GM19467 (cell line): ENCODE measurements around the gene CADM1.

ENCODE experiments used
- ATAC-seq: cut with Tn5 transposase; IDR thresholded peaks from one replicate; pipeline ENCODE4 v1.9.1; 2021; ENCODE audit warnings: mild to moderate bottlenecking, moderate library complexity; ENCODE audit not compliant: unreplicated experiment

Gene CADM1

DNA sequence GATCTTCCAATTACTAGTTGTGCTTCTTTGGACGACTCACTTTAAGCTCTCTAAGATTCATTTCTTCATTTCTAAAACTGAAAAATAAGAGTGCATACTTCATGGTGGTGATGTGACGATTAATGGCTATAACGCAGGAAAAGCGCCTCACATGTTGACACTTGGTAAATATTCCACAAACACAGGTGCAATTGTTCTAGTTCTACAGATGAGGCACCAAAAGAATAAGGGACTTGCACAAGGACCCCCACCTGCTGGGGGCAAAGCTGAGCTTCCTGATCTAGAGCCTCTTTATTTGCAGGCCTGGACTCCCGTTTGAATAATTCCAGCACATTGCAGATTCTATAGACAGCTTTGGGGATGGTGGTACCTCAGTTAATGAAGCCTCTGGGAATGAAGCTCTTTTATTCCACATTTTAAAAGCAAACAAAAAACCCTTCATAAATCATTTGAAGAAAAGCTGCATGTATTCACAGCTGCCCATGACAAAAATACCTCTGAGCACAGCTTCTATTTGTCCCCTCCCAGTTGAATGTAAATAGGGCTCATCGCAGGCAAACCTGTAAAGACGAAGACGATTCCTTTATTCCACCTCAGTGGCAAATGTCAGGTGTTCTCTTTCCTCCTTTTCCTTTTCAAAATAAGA lies 14.9 kb upstream of the CADM1 start:
- ATAC-seq, result no peak

DNA sequence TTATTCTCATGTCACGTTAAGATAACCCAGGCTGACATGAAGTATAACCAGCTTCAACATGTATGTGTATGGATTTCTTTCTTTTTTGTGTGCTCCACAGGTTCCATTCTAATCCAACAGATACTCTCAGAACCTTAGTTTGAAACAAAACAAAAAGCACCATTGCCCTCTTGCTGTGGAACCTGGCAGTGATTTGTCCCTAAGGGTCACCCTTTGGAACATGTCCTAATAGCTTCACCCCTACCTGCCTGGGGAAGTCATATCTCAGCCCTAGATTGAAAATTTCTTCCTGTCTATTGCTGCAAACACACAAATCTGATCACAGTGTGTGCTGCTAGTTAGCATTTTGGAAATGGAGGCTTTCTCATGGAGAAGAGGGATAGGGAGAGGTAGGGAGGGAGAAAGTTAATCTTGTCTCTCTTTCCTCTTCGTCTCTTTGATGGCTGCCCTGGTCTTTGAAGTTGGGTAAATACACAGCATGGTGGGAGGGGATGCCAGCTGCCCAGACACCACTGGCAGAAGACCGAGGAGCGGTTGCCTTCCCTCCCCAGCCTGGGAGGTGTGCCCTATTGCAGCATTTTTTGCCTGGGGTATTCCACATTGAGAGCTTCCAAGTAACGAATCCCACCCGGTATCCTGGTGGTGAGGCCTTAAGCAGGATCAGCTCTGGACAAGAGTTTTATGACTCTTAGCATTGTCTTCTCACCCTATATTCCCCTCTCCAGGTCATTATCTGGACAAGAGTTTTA lies 11.6 kb upstream of the CADM1 start:
- ATAC-seq, result no peak

DNA sequence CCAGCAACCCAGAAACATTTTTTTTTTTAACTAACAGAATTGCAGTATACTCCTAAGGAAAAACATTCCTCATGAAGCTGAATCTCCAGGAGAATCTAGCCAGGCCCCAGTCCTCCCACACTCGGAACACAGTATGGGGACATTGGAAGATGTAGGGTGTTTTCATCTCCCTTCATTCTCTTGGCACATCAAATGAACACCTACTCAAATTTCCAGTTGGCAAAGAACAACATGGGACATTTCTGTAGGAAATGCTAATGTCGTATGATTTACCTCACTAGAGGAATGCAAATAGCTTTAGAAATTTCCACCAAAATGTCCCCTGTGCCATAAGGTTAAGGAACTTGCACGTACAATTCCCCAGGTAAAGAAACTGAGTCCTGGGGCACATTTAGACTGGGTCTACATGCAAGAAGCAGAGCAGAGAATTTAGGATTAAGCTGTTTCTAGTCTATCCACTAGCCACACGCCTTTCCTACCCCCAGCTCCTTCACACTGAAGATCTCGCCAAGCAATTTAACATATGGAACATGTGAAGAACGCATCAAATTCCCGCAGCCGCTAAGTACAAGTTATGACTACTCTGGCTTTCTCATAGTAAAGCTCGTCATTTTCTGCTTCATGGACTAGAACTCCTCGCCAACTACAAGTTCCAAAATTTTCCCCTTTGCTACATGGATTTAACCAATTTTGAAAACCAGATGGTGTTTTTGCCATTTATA lies 2.9 kb upstream of the CADM1 start:
- no peak for ATAC-seq

- no peak for ATAC-seq
Measured at GRCh38 chr11:115505175-115505574, 960 bp upstream of the CADM1 start.

DNA sequence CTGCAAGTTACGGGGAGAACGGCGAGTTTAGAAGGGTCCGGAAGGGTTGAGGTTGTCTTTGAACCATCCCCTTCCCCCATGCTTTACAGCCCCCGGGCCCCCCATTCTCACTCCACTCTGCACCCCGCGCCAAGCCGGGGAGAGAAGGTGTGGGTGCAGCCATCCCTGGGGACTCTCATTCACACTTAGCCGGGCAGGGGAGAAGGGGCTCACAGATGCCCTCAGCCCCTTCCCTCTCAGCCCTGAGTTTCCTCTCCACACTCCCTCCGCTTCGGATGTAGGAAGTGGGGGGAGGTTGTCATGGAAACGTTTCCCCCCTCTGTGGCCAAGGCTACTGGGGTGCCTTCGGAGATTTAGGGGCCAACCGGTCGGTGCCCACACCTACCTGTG lies 334 bp downstream of the CADM1 start:
- no peak for ATAC-seq

GRCh38 chr11:115503083-115503885 lies 931 bp downstream of the CADM1 start:
- no peak for ATAC-seq

- ATAC-seq, result no peak
Measured at GRCh38 chr11:115502636-115503082, 1.6 kb downstream of the CADM1 start.

GRCh38 chr11:115501893-115502589 lies 2.2 kb downstream of the CADM1 start:
- ATAC-seq, result no peak

DNA sequence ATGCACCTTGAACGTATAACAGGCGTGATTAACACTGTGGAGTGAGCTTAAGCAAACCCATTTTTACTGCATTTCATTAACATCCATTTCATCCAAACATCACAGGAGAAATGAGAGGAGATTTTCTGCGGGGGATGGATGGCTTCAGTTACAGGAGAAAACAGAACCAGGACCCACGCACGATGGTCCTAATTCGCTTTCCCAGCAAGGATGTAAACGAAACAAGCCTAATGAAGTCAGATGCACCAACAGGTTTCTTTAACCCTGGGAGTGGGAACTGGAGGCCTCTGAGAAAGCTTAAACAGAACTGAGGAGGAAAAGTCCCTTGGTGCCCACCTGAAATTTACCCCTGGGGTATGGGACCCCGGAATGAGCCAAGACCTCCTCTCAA lies 2.7 kb downstream of the CADM1 start:
- no peak for ATAC-seq

GRCh38 chr11:115500547-115501501 lies 3.4 kb downstream of the CADM1 start:
- no peak for ATAC-seq

- ATAC-seq, result no peak
Measured at GRCh38 chr11:115499891-115500290, 4.3 kb downstream of the CADM1 start.

GRCh38 chr11:115499241-115499799 lies 4.9 kb downstream of the CADM1 start:
- ATAC-seq, result no peak

GRCh38 chr11:115498354-115498753 lies 5.9 kb downstream of the CADM1 start:
- ATAC-seq, result no peak

- no peak for ATAC-seq
Measured at GRCh38 chr11:115497303-115497702, 6.9 kb downstream of the CADM1 start.

DNA sequence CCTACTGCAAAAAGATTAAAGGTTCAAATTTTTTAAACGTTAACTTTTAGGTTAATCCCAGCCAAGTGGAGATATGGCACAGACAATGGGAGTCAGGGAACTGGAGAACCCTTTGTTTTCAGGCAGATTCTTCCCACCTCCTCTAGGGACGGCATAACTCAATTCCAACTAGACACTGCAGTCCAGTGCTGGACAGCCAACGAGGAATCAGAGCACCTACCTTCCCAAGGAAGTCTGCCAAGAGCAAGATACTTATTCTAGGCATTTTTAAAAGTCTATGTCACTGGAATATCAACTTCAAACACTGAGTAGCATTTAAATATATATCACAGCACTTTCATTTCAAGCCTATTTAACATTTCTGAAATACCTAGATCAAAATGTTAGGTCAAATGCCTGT lies 7.3 kb downstream of the CADM1 start:
- ATAC-seq, result no peak

- ATAC-seq, result no peak
Measured at GRCh38 chr11:115493905-115494304, 10.3 kb downstream of the CADM1 start.

DNA sequence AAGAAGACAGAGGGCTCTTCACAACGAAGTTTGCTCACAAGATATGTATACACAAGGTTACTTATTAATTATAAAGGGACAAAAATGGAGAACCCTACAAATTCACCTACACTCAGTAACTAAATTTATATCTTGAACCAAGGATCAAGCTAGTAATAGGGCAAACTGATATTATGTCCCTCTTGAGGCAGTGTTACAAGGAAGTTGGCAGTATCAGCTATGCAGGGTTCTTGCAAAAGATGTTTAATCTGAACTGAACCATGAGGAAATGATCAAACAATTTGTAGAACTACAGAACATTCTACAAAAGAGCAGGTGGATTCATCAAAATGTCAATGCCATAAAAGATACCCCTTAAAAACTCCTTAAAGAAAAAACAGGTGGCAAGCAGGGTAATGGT lies 10.7 kb downstream of the CADM1 start:
- no peak for ATAC-seq

GRCh38 chr11:115489466-115489865 lies 14.7 kb downstream of the CADM1 start:
- no peak for ATAC-seq

DNA sequence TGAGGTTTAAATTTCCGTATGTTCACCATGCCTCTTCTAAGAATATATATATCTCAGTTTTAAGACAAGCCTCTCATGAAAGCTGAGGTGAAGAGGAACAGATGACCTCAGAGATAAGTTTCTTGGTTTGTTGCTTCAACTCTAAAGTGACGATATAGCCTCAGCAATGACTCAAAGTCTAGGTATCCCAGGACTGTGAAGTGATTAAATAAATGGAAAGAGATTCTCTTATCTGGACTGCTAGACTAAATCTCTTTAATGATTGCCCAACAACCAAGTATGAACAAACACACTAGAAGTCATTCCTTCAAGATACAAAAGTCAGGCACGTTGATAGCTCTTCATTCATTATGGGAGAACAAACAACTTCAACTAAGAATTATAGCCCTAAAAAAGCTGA lies 15.3 kb downstream of the CADM1 start:
- ATAC-seq, result no peak
